Measurements from ENCODE around the gene LSM4.

The LSM4 gene

DNA sequence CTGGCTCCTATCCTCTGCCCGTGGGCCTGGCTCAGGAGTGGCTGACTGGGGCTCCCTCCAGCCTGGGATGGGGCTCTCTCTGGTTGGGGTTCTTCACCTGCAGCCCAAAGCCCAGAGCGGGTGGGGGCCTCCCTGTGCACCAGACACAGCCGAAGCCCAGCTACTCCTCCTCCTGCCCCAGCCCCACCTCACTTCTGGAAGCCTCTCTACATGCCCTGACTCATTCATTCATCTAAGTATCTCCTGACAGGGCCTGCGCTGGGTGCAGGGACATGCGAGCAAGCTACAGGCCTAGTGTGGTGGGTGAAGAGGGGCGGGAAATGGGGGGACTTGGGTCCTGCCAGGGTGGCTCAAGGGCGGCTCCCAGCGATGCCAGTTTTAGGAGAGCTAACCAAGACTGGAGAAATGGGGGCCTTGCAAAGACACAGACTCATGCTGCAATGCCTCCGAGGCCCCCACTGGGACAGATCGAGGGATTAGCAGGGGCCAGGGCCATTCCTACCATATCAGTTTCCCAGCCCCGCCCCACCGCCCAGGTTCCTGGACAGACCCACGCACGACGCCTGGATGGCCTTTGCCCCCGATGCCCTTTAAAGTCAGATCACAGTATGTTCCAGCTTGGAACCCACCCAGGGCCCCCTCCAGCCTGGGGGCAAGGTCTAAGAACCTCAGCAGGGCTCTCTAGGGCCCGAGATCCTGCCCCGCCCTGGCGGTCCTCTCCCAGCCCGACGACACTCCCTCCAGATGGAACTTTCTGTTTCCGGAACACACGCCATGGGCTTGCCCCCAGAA is 12.6 kb downstream of the LSM4 start:
- DNase-seq: no peak

DNA sequence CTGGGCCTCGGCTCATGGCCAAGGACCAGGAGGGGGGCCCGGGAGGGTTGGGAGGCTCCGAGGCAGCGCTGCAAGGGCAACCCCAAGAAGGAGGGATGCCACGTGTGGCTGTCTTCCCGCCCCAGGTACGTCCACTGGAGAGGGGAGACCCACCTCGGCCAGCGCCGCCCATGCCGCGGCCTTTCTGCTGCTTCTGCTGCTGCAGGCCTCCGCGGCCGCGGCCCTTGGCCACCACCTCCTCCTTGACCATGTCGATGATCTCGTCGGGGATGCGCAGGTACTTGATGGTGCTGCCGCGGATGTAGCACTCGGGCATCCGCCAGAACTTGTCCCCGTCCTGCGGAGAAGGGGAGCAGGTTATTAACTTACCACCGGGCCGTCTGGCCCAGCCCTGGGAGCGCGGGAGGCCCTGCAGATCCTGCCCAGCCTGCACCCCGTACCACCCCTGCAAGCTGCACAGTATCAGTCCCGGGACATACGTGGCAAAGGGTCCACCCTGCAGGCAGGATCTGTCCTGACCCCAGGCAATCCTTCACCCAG is 13.3 kb downstream of the LSM4 start:
- DNase-seq: no peak

DNA sequence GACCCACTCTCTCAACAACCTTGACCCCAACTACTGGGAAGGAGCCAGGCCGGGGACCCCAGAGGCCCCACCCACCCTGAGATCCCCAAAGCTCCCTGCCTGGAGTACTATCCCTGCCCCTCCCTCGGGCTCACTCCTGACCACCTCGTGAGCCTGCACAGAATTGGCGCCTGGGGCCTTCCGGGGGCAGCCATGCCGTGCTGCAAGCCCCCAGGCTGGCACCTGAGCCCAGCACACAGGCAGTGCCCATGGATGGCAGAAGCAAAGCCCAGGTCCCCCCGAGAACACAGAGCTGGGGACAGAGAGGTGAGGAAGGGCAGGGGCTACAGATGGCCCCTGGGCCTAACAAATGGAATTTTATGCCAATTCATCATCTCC is 13.9 kb downstream of the LSM4 start:
- no peak for DNase-seq

DNA sequence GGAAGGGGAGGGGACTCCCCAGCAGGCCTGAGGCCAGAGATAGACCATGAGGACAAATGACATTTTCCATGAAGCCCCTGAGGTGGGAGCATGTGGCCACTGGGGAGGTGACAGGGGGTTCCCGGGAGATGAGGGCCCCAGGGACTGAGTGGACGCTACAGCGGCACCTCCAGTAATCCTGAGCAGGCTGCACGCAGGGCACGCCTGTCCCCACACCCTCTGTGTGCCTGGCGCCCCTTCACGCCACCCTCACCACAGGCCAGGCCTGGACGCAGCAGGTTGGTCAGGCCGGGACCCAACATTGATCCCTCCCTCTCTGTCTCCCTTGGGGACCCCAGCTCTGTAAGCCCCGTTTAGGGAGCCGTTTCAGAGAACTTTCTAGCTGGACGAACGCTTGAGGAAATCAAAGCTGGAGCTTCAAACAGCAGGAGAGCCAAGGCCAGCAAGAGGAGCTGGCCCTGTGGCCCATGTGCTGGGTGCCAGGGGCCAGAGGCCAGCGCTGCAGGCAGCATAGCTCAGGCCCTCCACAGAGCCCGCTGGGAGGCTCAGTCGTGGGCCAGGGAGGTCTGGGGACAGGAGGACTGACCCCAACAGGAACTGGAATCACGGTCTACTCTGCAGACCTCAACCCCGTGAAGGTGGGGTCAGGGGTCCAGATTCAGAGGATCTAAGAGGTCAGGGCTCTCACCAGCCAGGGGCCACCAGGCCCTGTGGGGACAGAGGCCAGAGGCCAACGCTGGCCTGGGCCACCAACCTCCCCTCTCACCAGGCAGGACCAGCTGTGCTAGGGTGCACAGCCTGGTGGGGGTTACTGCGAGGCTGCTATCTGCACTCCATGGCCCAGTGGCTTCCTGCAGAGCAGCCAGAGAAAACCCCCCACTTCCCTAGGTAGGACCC is 14.6 kb downstream of the LSM4 start:
- no peak for DNase-seq

DNA sequence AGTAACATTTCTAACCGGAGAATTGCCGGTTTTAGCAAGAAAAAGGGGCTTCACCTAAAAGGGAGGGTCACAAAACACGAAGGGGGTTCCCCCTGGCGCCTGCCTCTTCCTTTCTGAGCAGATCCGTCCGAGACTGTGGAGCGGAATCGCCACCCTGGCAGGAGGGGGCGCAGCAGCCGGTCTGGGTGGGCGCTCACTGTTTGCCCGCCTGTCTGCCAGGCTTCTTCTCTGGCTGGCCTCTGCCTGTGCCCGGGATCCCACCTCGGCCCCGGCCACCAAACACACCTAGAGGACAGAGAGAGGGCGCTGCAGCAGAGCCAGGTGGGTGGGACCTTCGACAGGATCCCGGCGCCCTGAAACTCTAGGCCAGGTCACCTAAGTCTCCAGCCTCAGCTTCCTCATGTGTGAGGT is 15.6 kb downstream of the LSM4 start:
- DNase-seq: no peak

DNA sequence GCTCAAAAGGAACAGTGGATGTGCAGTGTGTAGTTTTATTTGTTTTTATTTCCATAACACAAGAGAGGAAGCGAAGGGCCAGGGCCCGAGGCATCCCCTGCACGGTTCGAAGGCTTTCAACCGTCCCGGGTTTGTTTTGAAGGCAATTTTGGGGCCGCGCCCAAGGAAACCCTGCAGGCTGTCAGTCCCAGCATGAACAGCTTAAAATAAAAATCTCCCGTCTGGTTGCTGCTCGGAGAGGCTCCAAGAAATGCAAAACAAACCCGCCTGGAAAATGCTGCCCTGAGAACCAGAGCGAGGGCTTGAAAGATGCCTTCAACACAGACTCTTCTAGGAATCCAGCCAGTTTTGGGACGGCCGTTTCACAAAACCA is 16.0 kb downstream of the LSM4 start:
- DNase-seq: no peak

DNA sequence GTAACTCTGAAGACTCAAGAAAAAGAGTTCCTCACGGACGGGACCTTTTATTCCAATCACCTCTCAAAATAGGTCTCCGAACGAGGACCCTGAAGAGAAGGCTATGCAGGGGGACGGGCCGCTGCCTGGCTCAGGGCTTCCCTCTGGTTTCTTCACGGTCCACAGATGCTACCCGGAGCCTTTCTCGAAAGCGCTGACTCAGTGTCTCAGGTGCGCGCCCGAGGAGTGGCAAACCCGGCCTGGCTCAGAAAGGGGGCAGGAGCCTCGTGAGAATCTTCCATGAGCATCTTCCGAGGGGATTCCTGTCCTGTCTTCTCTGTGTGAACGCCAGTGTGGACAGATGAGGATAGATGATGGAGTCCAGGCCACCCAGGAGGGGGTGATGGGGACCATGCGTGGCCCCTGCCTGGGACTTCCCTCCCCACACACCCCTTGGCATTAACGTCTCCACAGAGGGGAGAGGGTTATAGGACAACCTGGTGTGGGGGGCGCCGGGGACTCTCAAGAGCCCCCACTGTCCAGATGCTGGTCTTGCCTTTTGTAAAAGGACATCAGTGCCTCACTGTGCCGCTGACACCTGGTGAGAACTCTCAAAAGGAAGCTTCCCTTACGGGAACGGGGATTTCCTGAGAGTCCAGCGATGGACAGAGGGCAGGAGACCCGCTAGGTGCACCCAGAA is 16.5 kb downstream of the LSM4 start:
- DNase-seq: no peak

DNA sequence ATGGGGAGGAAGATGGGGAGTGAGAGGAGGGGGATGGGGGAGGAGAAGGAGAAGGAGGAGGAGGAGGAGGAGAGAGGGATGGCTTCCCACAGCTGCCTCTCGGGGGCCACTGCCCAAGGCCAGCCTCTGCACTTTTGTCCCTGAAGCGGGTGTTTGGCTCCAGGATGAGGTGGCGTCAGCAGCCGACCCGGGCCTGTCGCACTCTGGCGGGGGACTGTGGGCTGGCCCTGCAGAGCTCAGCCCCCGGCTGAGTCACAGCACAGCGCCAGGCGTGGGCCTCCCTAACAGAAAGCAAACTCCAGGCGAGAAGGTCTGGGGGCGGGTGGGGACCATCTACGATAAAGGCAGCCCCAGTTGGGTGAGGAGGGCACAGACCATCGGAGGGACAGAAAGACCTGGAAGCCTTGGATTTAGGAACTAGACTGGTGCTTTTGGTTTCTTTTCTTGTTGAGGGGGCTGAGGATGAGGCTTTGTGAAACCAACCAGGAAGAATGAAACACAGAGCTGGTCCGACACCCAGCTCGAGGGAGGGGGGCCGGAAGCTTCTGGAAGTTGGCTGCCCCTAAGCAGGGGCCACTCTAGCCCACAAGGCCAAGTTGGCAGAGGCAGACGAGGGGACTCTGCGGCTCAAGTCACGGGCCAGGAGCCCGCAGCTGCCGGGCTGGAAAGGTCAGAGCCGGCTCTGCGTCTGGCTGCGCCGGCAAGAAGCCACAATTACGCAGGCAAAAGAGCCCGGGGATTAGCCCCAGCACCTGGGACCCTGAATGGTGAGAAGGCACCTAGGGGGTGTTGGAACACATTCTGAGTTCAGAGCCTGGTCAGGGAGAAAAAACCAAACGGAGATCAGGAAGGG is 18.2 kb downstream of the LSM4 start:
- peak; percentile 82 for DNase-seq

DNA sequence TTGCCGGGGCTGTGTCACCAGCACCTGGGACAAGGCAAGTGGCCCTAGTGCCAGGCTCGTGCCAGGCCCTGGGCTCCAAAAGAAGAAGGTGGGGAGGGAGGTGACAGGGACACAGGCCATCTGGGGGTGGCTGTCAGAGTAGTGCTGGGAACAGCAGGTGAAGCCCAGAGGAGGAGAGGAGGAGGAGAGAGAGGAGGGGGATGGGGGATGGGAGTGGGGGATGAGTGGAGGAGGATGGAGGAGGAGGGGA is 18.7 kb downstream of the LSM4 start:
- no peak for DNase-seq

DNA sequence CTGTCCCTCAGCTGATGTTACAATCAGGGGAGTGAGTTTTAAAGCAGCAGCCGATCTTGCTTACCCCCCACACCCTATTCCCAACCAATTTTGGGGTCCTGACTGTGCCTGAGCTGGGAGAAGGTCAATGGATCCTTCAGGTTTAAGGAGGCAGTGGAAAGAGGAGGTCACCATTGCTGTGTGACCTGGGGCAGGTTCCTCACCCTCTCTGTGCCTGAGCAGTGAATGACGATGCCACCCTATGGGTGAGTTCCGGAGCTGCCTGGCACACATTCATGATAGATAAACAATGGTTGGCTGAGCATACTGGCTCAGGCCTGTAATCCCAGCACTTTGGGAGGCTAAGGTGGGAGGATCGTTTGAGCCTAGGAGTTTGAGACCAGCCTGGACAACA is 21.2 kb downstream of the LSM4 start:
- DNase-seq: no peak

DNA sequence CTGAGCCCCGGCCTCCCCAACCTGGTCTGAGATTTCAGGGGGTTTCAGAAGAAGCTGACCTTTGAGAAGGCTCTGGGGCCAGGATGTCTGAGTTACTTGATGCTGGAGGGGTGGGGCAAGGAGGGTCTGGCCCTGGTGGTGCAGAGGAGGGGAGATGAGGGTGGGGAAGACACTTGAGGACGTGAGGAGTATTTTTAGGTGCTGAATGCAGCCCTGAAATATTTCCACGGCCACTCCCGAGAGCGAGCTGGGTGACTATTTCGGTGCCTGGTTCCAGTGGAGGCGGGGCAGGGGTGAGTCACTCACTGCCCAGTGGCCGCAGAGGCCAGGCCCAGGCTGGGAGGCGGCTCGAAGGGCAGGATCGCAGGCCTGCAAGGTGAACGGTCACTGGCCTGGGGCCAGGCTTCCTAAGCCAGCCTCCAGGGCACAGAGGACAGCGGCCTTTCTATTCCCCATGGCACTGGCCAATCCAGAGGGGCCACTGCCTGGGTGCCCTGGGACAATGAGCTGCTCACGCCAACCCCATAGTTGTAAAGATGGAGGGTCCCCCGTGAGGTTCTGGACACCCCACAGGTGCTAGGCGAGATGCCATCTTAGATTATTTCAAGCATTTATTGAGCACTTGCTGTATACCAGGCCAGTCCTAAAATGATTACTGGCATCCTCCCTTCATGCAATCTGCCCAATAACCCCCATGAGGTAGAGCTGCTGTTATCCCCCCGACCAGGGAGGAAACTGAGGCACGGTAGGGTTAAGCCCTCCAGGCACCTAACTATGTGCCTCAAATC is 21.8 kb downstream of the LSM4 start:
- no peak for DNase-seq

DNA sequence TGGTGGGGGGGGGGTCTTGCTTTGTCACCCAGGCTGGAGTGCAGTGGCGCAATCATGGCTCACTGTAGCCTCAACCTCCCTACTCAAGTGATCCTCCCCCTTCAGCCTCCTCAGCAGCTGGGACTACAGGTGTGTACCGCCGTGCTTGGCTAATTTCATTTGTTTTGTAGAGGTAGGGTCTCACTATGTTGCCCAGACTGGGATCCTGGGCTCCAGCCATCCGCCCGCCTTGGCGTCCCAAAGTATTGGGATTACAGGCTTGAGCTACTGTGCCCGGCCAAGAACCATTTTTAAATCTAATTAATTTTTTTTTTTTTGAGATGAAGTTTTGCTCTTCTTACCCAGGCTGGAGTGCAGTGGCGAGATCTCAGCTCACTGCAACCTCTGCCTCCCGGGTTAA is 23.2 kb downstream of the LSM4 start:
- no peak for DNase-seq

DNA sequence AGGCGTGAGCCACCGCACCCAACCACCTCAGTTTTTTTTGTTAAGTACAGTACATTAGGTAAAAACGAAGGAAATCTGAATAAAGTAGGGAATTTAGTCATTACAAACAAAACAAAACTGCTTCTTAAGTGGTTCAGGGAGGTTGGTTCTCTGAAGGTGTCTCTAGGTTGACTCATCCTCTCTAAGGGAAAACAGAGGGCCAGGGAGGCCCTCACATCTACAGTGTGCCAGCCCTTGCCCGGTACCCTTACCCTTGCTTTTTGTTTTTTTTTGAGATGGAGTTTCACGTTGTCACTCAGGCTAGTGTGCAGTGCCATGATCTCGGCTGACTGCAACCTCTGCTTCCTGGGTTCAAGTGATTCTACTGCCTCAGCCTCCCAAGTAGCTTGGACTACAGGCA is 24.3 kb downstream of the LSM4 start:
- DNase-seq: no peak

DNA sequence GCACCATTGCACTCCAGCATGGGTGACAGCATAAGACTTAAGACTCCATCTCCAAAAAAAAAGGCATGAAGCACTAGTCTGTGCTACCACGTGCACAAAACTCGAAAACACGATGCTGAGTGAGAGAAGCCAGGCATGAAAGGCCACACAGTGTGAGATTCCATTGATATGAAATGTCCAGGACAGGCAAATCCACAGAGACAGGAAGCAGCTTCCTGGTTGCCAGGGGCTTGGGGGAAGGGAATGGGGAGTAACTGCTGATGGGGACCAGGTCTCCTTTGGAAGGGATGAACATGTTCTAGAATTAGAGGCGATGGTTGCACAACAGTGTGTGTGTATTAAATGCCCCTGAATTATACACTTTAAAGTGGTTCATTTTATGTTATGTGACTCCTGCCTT is 25.6 kb downstream of the LSM4 start:
- no peak for DNase-seq

DNA sequence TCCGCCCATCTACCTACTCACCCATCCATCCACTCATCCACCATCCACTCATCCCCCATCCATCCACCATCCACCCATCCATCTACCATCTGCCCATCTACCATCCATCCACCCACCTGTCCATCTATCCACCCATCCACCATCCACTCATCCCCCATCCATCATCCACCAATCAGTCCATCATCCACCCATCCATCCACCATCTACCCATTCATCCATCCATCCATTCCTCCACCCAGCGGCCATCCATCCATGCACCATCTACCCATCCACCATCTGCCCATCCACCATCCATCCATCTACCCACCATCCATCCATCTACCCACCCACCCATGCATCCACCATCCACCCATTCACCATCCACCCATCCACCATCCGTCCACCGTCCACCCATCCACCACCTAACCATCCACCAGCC is 27.8 kb downstream of the LSM4 start:
- no peak for DNase-seq

DNA sequence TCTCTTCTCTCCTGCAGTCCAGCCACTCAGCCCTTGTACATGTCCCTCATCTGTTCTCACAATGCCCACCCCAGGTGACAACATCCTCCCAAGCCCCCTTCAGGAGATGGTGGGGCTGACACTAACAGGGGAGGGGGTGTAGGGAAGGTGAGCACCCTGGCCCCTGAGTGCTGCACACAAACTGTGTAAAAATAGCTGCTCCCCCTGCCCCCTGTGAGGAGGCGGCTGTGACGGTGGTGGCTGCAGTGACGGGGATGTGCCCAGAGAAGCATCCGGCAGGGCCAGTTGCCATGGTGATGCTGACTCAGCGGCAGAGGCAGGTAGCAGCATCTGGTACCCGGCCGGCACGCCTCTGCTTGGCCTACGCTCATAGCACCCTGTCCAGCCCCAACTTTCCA is 28.4 kb downstream of the LSM4 start:
- peak; percentile 92 for DNase-seq

DNA sequence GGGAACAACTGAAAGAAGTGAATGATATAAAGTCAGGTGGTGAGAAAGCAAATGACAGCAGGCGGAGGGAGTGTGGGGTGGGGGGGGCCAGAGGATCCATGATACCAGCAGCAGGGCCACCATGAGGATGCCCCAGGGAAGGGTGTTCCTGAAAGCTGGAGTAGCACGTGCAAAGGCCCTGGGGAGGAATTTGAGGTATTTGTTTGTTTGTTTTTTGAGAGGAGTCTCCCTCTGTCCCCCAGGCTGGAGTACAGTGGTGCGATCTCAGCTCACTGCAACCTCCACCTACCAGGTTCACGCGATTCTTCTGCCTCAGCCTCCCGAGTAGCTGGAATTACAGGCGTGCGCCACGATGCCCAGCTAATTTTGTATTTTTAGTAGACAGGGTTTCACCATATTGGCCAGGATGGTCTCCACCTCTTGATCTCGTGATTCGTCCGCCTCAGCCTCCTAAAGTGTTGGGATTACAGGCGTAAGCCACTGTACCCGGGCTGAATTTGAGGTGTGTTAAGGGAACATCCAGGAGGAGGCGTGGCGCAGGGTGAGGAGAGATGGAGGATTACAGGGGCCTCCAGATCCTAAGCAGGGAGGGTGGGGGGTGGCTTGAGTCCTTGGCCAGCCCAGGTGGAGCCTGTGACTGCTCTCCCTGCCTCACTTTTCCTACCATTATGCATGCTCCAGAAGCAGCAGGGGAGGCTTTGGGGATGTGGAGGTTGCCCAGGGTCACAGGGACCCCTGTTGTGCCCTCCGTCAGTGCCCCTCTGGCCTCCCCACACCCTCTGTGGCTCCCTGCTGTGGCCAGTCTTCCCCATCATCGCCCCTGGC is 29.0 kb downstream of the LSM4 start:
- no peak for DNase-seq

DNA sequence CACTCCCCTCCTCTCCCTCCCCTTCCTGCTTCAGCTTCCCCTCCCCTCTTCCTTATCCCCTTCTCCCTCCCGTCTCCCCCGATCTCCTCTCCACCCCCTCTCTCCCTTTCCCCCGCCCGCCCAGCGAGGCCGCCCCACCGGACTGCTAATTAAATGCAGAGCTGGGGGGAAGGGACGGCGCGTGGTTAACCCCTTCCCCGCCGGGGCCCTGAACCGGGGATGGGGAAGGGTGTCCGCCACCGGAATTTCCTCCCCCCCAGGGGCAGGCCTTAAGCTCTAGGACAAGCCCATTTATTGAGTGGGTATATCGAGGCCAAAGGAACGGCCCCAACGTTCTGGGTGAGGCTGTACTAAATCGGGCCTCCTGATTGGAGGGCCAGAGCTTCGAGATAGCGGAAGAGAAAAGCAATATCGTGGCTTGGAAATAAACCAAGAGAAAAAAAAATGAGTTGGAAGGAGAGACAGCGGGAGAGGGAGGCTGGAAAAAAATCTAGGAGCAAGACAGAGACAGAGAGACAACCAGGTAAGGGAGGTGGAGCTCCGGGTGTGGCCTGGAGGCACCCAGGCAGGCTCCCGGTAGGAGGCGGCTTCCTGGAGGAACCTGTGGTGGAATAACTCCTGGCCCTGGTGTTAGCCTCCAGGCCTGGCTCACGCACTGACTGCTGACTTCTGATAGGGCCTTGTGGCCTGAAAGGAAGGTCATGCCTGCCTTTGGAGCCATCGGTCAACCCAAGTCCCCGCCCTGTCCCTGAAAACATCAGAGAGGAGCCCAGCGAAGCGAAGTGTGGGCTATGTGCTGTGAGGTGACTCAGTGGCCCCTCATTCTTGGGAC is 29.9 kb downstream of the LSM4 start:
- DNase-seq: no peak

DNA sequence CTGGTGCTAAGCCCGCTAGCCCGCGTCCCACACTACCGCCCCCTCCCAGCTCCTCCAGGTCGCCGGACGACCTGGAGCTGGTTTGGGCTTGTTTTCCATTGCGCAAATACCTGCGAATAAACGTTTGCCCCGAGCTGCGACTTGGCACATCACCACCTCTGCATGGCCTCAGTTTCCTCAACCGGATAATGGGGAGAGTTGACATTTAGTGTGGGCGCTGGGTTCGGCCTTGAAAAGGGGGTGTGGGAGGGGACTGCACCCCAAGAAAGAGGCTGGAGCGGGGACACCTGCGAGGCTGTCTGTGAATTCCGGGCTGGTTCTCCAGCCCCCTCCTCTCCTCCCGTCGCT is 30.4 kb downstream of the LSM4 start:
- DNase-seq: peak; percentile 28
